Stimulated activated CD4-positive, alpha-beta T cell treated with anti-CD3 and anti-CD28 coated beads, Interleukin-4, amount 100 ng/mL, for 24 hours (primary cell): ENCODE data around the gene CYP1B1.
"Not testable (repeated sequence)": the region's sequence is repeated elsewhere in the genome, so short reads cannot be mapped to it uniquely, and the experiment has no call there.

Experiments used
- DNase-seq: peaks from one replicate; pipeline ENCODE4 v3.0.0-alpha.2; 2020

The CYP1B1 gene

GRCh38 chr2:38098421-38099098 is 22.6 kb upstream of the CYP1B1 start:
- no peak for DNase-seq

GRCh38 chr2:38097988-38098385 is 22.0 kb upstream of the CYP1B1 start:
- DNase-seq = no peak

- no peak for DNase-seq
These were observed 21.5 kb upstream of the CYP1B1 start for GRCh38 chr2:38097258-38097987.

GRCh38 chr2:38095996-38096861 is 20.3 kb upstream of the CYP1B1 start:
- no peak for DNase-seq

GRCh38 chr2:38095079-38095995 is 19.4 kb upstream of the CYP1B1 start:
- no peak for DNase-seq

GRCh38 chr2:38093527-38094165 is 17.7 kb upstream of the CYP1B1 start:
- DNase-seq = no peak

GRCh38 chr2:38092196-38092902 is 16.4 kb upstream of the CYP1B1 start:
- no peak for DNase-seq

- DNase-seq = no peak
These were observed 15.8 kb upstream of the CYP1B1 start for GRCh38 chr2:38091760-38092159.

- no peak for DNase-seq
These were observed 15.0 kb upstream of the CYP1B1 start for GRCh38 chr2:38090928-38091327.

- DNase-seq = not testable (repeated sequence)
These were observed 14.3 kb upstream of the CYP1B1 start for GRCh38 chr2:38090212-38090611.

GRCh38 chr2:38085998-38086698 is 10.2 kb upstream of the CYP1B1 start:
- not testable (repeated sequence) for DNase-seq

GRCh38 chr2:38084556-38084955 is 8.6 kb upstream of the CYP1B1 start:
- DNase-seq = not testable (repeated sequence)

GRCh38 chr2:38082727-38083126 is 6.8 kb upstream of the CYP1B1 start:
- DNase-seq = not testable (repeated sequence)

GRCh38 chr2:38080346-38080745 is 4.4 kb upstream of the CYP1B1 start:
- DNase-seq = no peak

- no peak for DNase-seq
These were observed 3.4 kb upstream of the CYP1B1 start for GRCh38 chr2:38079116-38080052.

- no peak for DNase-seq
These were observed 1.4 kb upstream of the CYP1B1 start for GRCh38 chr2:38077431-38077769.

GRCh38 chr2:38076710-38077430 is 919 bp upstream of the CYP1B1 start:
- peak; percentile 80 for DNase-seq

- DNase-seq = peak; percentile 51
These were observed 280 bp upstream of the CYP1B1 start for GRCh38 chr2:38076152-38076709.
